GM19324 (cell line): ENCODE measurements around the gene SLC4A4.

Source experiments
- ATAC-seq: cut with Tn5 transposase; IDR thresholded peaks from one replicate; pipeline ENCODE4 v1.9.1; 2021; ENCODE audit warnings: mild to moderate bottlenecking, moderate library complexity; ENCODE audit not compliant: unreplicated experiment, low FRiP score

The SLC4A4 gene

GRCh38 chr4:71466775-71467174 is 128.0 kb downstream of the SLC4A4 start:
- ATAC-seq = no peak

DNA sequence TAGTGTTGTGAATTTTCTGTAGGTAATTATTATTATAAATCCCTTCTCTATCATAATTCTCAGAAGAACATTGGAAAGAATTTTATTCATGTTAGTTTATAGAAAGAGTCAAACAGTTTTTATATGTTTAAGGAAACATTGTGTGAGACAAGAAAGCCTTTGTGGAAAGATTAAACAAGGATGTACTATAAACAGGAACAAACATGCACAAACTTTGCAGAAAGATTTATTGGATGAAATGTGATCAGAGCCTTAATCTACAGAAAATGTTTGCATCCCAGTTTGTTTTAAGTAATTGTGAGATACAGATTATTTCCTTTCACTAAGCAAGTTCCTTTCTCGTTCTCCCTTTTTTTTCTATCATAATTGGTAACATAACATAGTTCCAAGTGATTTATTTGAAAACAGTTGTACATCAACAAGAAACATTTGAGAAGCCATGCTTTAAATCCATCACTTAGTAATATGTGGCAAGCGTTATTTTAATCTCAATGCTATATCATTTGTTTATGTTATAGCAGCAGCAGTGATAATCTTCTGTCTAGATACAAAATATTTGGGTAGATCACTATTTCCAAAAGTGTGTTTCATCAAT is 129.4 kb downstream of the SLC4A4 start:
- ATAC-seq = no peak

- ATAC-seq = no peak
These were observed 130.7 kb downstream of the SLC4A4 start for GRCh38 chr4:71469541-71469940.

DNA sequence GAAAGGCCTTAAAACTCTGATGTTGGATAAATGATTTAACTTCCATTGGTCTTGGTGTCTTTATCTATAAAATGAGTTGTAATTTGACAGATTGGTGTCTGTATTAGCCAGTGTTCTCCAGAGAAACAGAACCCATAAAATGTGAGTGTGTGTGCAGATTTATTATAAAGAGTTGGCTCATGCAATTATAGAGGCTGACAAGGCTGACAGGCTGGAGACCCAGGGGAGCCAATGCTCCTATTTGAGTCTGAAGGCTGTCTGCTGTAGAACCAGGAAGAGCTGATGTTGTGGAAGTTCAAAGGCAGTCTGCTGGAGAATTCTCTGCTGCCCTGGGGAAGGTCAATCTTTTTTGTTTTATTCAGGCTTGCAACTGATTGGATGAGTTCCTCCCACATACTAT is 131.7 kb downstream of the SLC4A4 start:
- no peak for ATAC-seq

DNA sequence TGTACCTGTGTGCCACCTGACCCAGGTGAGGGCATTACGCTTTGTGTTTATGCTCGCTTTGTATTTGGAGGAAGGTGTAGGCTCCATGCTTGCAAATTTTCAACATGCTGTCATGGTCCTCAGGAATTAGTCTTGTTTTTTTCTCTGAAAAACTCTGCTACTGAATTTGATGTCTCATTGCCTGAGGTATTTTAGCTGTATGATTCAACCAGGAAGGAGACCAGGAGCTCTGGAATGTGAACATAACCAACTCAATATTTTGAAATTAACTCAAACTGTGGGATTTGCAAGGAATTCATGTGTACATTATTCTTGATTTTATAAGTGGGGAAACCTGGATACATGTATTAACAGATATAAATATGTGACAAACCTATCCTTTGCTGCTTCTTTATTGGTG is 134.1 kb downstream of the SLC4A4 start:
- ATAC-seq = no peak

DNA sequence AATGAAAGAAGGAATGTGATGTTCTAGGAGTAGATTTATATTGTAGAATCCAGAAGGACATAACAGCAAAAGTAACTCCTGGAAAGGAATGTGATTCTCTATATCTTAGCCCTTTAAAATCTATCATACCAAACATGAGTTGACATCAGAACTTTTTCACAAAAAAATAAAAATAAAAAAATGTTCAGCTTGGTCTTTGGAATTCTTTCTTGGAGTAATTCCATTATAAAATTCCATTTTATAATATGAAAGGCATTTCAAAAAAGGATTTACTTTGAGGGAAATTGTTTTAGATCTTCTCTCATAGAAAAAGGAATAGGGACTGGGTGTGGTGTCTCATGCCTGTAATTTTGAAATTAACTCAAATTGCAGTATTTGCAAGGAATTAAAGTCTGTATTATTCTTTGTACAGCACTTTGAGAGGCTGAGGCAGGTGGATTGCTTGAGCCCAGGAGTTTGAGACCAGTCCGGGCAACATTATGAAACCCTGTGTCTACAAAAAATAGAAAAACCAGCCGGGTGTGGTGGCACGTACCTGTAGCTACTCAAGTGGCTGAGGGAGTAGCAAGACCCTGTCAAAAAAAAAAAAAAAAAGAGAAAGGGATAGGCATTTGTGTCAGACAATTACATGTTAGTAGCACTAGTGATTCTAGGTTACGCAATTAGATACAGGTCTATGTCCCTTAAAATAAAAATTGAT is 134.9 kb downstream of the SLC4A4 start:
- no peak for ATAC-seq

DNA sequence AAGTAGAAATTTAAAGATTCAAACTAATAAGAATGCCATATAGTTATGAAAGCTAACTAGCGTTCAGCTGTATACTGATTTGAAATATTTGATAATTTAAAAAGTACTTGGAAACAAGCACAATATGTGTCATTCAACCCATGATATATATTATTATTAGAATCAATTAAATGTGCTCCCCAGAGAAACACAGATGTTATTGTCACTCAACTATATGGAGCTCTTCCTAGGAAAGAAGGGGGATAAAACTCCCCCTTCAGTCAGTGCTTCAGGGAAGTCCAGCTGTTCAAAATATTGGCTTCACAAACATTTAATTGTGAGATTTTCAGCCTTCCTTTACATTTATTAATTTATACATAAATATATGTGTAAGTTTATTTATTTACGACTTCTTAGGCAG is 135.9 kb downstream of the SLC4A4 start:
- ATAC-seq = no peak

- ATAC-seq = no peak
These were observed 137.4 kb downstream of the SLC4A4 start for GRCh38 chr4:71476240-71476639.

GRCh38 chr4:71486550-71487343 is 147.9 kb downstream of the SLC4A4 start:
- no peak for ATAC-seq

- ATAC-seq = no peak
These were observed 148.6 kb downstream of the SLC4A4 start for GRCh38 chr4:71487344-71487920.

GRCh38 chr4:71494539-71494938 is 155.7 kb downstream of the SLC4A4 start:
- no peak for ATAC-seq

- no peak for ATAC-seq
These were observed 156.6 kb downstream of the SLC4A4 start for GRCh38 chr4:71495454-71495853.

DNA sequence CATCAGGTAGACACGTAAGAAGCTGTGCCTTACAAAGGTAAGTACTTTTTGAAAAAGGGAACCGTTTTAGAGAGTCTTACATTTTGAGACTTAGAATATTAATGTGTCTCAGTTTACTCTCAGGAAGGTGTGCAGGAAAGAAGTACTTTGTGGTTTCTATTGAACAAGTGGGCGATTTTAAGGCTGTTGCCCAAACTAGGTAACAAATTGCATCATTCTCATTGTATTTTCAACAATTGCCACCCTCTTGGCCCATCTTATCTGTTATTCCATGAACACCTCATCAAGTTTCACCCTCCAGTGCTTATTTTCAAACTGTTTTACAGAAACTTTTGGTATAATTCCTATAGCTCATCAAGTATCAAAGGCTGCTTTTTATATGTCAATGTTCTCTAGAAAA is 158.3 kb downstream of the SLC4A4 start:
- ATAC-seq = no peak

- ATAC-seq = no peak
These were observed 159.2 kb downstream of the SLC4A4 start for GRCh38 chr4:71498002-71498401.

DNA sequence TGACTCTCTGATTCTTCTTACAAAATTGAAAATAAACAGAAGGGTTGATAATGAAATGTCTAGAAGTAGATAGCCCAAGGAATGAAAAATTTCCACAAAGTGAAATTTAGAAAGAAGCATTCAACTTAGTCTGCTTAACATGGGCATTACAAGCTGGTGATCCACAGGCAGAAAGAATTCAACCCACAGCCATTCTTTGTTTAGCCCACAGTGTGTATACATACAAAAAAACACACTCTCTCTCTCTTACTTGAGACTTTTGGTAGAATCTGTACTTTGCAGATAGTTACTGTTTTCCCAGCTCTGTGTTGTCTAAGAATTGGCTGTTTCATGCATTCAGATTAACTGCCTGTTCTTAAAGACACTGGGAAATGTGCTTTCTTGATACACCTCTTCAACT is 159.8 kb downstream of the SLC4A4 start:
- no peak for ATAC-seq

DNA sequence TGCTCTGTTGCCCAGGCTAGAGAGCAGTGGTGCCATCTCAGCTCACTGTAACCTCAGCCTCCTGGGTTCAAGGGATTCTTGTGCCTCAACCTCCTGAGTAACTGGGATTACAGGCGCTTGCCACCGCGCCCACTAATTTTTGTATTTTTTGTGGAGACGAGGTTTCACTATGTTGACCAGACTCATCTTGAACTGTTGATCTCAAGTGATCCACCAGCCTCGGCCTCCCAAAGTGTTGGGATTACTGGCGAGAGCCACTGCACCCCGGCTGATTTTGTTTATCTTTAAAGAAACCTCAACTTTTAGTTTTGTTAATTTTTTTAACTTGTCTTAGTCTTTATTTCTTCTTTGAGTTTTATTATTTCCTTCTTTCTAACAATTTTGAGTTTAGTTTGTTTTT is 163.2 kb downstream of the SLC4A4 start:
- ATAC-seq = no peak

DNA sequence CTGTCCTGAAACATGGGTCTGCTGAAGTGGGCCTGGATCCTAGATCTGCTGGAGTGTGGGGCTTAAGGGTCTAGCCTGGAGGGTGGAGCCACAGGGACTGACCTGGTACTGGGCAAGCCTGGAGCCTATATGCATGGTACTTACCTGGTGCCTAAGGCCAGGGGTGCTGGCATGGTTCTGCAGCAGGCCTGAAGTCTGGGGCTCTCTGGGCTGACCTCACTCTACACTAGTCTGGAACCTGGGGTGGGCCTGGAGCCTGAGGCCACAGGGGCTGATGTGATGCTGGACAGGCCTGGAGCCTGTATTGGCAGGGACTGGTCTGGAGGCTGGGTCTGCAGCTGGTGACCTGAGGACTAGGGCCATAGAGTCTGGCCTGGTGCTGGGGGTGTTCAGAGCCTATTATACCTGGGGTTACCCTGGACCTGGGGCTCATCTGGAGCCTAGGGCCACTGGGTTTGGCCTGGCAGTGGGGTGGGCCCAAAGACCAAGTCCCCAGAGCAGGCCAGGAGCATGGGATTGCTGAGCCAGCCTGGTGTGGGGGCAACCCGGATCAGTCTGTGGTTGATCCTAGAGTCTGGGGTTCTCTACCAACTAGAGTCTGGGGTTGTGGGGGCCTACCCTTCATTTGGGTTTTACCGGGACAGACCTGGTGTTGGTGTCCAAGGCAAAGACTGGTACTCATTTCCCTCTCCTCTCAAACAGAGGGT is 179.6 kb downstream of the SLC4A4 start:
- no peak for ATAC-seq

GRCh38 chr4:71520308-71520707 is 181.5 kb downstream of the SLC4A4 start:
- ATAC-seq = no peak

- ATAC-seq = no peak
These were observed 182.0 kb downstream of the SLC4A4 start for GRCh38 chr4:71520850-71521249.

DNA sequence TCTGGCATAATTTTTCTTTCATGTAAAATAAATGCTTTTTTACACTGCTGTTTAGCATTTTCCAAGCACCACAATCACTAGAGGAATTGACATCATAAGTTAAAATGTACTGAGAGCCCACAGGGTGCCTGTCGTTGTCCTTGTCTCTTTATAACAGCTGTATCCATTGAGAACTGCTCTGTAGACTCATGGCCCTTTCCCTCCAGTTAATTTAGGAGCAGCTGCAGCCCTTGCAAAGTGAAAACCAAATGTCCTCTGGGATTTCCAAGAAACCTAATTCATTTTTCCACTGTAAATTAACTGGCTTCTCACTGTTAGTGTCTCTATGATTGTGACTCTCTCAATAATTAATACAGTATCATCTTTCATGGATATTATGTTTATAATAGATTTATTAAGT is 185.9 kb downstream of the SLC4A4 start:
- no peak for ATAC-seq
